BLaER1 (cell line): ENCODE results near the gene SLC16A8.
"Not testable (repeated sequence)": the region's sequence is repeated elsewhere in the genome, so short reads cannot be mapped to it uniquely, and the experiment has no call there.

Experiments
- H3K27ac ChIP-seq: shearing (Covaris generic); formaldehyde crosslinking; 2 replicates; pipeline ENCODE4 v1.8.1; 2022
- H3K27me3 ChIP-seq: shearing (Covaris generic); formaldehyde crosslinking; 2 replicates; pipeline ENCODE4 v1.8.1; 2022
- H3K36me3 ChIP-seq: shearing (Covaris generic); formaldehyde crosslinking; 2 replicates; pipeline ENCODE4 v1.8.1; 2022
- H3K4me1 ChIP-seq: shearing (Covaris generic); formaldehyde crosslinking; 2 replicates; pipeline ENCODE4 v1.8.1; 2022
- H3K4me2 ChIP-seq: shearing (Covaris generic); formaldehyde crosslinking; 2 replicates; pipeline ENCODE4 v1.8.1; 2022
- H3K4me3 ChIP-seq: shearing (Covaris generic); formaldehyde crosslinking; 2 replicates; pipeline ENCODE4 v1.8.1; 2022
- H3K9ac ChIP-seq: shearing (Covaris generic); formaldehyde crosslinking; 2 replicates; pipeline ENCODE4 v1.8.1; 2022
- H3K9me3 ChIP-seq: shearing (Covaris generic); formaldehyde crosslinking; 2 replicates; pipeline ENCODE4 v1.8.1; 2022
- H4K20me1 ChIP-seq: shearing (Covaris generic); formaldehyde crosslinking; 2 replicates; pipeline ENCODE4 v1.8.1; 2022
- Cebpa-rat ChIP-seq: shearing (Covaris generic); IDR thresholded peaks from 2 replicates; pipeline ENCODE4 v1.8.1; 2022

SLC16A8 gene

GRCh38 chr22:38038890-38039812 is 44.8 kb downstream of the SLC16A8 start:
- no peak overlapping the region for H3K27ac ChIP-seq
- H3K4me2 ChIP-seq = no peak overlapping the region
- H4K20me1 ChIP-seq = no peaks in the 10 kb centered on the region
- no peak for TF ChIP-seq Cebpa-rat
- no peaks in the 10 kb centered on the region for H3K36me3 ChIP-seq
- H3K9ac ChIP-seq = no peak overlapping the region
- H3K4me1 ChIP-seq = peaks cover 44% of the 10 kb centered on the region
- H3K27me3 ChIP-seq = no peaks in the 10 kb centered on the region
- H3K9me3 ChIP-seq = no peaks in the 10 kb centered on the region
- H3K4me3 ChIP-seq = no peak overlapping the region

- Histone ChIP-seq H3K4me2 (no peak overlapping the region), H3K4me3 (no peak overlapping the region), H3K9ac (no peak overlapping the region), H3K36me3 (no peaks in the 10 kb centered on the region), H3K27me3 (no peaks in the 10 kb centered on the region), H3K9me3 (no peaks in the 10 kb centered on the region), H3K27ac (no peak overlapping the region), H3K4me1 (peaks cover 51% of the 10 kb centered on the region), H4K20me1 (no peaks in the 10 kb centered on the region)
- no peak for TF ChIP-seq Cebpa-rat
Measured at GRCh38 chr22:38038426-38038825, 45.6 kb downstream of the SLC16A8 start.

GRCh38 chr22:38037367-38038150 is 46.4 kb downstream of the SLC16A8 start:
- not testable (repeated sequence) for H3K27ac ChIP-seq, H3K9ac ChIP-seq, H3K4me2 ChIP-seq, H3K4me3 ChIP-seq, H4K20me1 ChIP-seq, H3K36me3 ChIP-seq, H3K27me3 ChIP-seq, H3K9me3 ChIP-seq
- H3K4me1 ChIP-seq = peaks cover 54% of the 10 kb centered on the region

- H3K27me3 ChIP-seq = no peaks in the 10 kb centered on the region
- peak overlapping the region; percentile 72 for H3K4me2 ChIP-seq
- no peaks in the 10 kb centered on the region for H3K36me3 ChIP-seq
- no peak overlapping the region for H3K4me3 ChIP-seq
- H3K9ac ChIP-seq = no peak overlapping the region
- no peaks in the 10 kb centered on the region for H4K20me1 ChIP-seq
- H3K9me3 ChIP-seq = no peaks in the 10 kb centered on the region
- no peak for TF ChIP-seq Cebpa-rat
- peaks cover 46% of the 10 kb centered on the region for H3K4me1 ChIP-seq
- no peak overlapping the region for H3K27ac ChIP-seq
Measured at GRCh38 chr22:38036392-38037062, 47.5 kb downstream of the SLC16A8 start.

- Histone ChIP-seq H3K36me3 (no peaks in the 10 kb centered on the region), H3K27ac (no peak overlapping the region; the same call in 1 of the 2 replicates), H3K9ac (peak overlapping the region; percentile 32; the same call in 1 of the 2 replicates), H3K27me3 (no peaks in the 10 kb centered on the region), H3K4me2 (peak overlapping the region; percentile 72), H4K20me1 (no peaks in the 10 kb centered on the region), H3K4me1 (peaks cover 53% of the 10 kb centered on the region), H3K4me3 (no peak overlapping the region), H3K9me3 (no peaks in the 10 kb centered on the region)
- no peak for TF ChIP-seq Cebpa-rat
Measured at GRCh38 chr22:38035530-38035885, 48.5 kb downstream of the SLC16A8 start.

- peaks cover 58% of the 10 kb centered on the region for H3K4me1 ChIP-seq
- H3K9ac ChIP-seq = peak overlapping the region; percentile 32; the same call in 1 of the 2 replicates
- H3K4me3 ChIP-seq = no peak overlapping the region
- no peaks in the 10 kb centered on the region for H3K27me3 ChIP-seq
- H3K36me3 ChIP-seq = no peaks in the 10 kb centered on the region
- H3K9me3 ChIP-seq = no peaks in the 10 kb centered on the region
- TF ChIP-seq Cebpa-rat = no peak
- peak overlapping the region; percentile 72 for H3K4me2 ChIP-seq
- H4K20me1 ChIP-seq = no peaks in the 10 kb centered on the region
- H3K27ac ChIP-seq = peak overlapping the region; percentile 59; the same call in 1 of the 2 replicates
Measured at GRCh38 chr22:38034884-38035529, 49.0 kb downstream of the SLC16A8 start.

GRCh38 chr22:38034278-38034882 is 49.6 kb downstream of the SLC16A8 start:
- Histone ChIP-seq H3K4me2 (peak overlapping the region; percentile 72), H3K9me3 (no peaks in the 10 kb centered on the region), H3K4me3 (no peak overlapping the region), H3K36me3 (no peaks in the 10 kb centered on the region), H4K20me1 (no peaks in the 10 kb centered on the region), H3K27ac (peak overlapping the region; percentile 59; the same call in 1 of the 2 replicates), H3K4me1 (peaks cover 64% of the 10 kb centered on the region), H3K27me3 (no peaks in the 10 kb centered on the region), H3K9ac (no peak overlapping the region; the same call in 1 of the 2 replicates)
- no peak for TF ChIP-seq Cebpa-rat

- Histone ChIP-seq H4K20me1 (no peaks in the 10 kb centered on the region), H3K4me1 (peaks cover 64% of the 10 kb centered on the region), H3K9me3 (no peaks in the 10 kb centered on the region), H3K27ac (peak overlapping the region; percentile 59; the same call in 1 of the 2 replicates), H3K27me3 (no peaks in the 10 kb centered on the region), H3K4me3 (no peak overlapping the region), H3K9ac (no peak overlapping the region), H3K4me2 (peak overlapping the region; percentile 72), H3K36me3 (no peaks in the 10 kb centered on the region)
- TF ChIP-seq Cebpa-rat = no peak
Measured at GRCh38 chr22:38033522-38034277, 50.3 kb downstream of the SLC16A8 start.
